NCI-H1092 (cell line): Measurements from ENCODE around the gene CDC37L1.

Source experiments
- DNase-seq: peaks from one replicate; lab custom pipeline; 2025; lab: John Stamatoyannopoulos, UW

CDC37L1 gene

DNA sequence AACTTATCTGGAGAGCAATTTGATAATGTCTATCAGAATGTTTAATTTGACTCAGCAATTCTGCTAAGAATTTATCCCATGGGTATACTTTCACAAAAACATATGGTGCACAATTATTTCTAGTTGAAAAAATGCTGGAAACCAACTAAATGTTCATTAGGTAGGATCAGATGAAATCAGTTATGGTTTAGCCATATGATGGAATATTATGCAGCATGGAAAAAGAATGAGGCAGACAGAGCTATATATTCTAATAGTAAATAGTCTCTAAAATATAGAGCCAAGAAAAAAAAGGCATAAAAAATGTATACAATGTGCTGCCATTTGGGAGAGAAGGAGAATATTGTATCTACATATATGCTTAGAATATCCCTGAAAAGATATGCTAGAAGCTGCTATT lies 9.5 kb upstream of the CDC37L1 start:
- DNase-seq: no peak

DNA sequence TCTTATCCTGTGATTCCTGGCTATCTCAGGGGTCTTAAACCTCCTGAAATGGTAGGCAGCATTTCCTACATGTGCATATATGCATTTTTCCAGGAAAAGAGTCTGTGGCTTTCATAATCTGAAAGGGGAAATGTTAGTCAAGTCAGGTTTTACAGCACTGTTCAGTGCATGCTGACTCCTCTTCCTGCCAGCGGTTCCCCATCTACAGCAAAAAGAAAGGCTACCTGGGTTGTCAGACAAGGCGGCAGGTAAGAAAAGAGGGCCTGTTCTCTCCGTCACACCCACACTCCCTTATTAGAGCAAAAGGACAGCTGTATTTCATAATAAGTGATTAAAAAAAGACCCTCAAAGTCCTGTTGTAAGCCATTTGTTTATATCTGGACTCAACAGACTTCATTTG lies 8.8 kb upstream of the CDC37L1 start:
- DNase-seq: no peak

DNA sequence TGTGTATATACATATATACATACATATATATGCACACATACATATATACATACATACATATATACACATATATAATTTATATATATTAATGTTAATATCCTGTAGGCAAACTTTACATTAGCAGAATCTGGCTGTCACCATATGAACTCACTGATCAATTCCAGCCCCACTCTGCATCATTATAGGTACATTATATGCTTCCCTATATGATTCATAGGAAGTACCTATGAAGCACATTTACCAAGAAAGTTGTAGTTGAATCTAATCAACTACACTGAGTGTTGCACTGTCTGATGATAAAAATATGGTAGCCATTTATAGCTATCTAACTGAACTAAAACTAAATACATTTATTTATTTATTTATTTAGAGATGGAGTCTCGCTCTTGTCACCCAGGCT lies 7.6 kb upstream of the CDC37L1 start:
- no peak for DNase-seq

DNA sequence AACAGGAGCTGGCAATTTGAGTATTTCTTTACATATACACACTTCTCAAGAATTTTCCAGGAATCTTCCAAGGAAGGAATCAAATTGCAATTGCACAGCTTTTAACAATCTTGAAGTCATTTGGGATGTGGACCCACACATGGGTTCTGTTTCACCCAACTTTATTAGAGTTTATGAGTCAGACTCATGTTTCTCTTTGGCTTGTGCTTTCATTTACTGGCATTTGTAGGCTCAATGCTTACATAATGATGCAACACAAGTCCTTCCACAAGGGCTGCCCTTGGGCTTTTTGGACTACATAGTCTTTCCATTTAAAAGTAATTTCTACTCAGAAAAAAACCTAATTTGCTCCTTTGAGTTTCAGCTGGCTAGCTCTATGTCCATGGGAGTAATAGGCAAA lies 4.6 kb upstream of the CDC37L1 start:
- DNase-seq: no peak

DNA sequence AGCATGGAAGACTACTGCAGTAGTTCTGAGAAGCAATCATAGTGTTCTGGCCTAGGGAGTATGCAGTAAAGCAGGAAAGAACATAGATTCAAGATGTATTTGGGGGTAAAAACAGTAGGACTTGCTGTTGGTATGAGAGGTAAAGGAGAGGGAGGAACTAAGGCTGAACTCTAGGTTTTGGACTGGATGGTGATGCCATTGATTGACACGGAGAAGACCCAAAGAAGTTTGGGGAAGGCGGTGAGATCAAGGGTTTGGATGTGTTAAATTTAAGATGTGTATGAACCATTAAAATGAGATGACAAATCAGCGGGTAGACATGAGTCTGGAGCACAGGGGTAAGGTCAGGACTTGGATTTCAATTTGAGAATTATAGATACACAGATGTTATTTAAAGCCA lies 2.0 kb upstream of the CDC37L1 start:
- DNase-seq: no peak

DNA sequence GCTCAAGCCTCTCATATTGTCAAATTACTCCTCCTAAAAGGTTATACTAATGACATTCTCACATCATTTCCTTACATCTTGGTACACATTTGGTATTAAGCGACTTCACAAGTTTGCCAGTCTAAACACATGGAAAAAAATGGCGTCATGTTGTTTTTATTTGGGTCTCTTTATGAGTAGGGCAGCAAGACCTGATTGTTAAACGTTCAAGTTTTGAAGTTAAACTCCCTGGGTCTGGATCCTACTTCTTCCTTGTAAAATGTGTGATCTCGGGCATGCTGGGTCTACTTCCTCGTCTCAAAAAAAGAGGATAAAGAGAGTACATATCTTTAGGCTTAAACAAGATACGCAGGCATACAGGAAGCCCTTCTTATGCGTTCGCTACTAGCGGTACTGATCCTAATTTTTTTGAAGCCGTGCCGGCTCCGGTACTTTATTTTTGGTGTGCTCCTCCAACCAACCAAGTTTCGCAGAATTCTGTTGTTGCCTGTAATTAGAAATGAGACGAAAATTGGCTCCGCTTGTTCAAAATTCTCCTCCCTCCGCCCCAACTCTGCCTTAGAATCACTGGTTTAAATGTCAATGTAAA lies 596 bp upstream of the CDC37L1 start:
- no peak for DNase-seq

DNA sequence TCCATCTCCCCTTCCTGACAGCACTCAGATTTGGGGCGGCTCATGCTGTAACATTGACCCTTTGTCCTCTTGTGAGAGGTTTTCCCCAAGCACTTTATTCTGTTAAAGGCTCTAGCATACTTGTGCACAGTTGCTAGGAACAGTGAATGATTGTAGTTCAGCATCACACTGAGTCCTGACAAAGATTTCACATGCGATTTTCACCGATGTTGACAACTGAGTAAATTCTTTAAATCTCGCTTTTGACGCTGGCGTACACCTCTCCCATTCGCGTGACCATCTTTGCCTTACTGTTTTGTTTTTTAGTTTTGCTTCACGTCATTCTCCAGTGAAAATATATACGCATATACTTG lies 780 bp downstream of the CDC37L1 start:
- no peak for DNase-seq

DNA sequence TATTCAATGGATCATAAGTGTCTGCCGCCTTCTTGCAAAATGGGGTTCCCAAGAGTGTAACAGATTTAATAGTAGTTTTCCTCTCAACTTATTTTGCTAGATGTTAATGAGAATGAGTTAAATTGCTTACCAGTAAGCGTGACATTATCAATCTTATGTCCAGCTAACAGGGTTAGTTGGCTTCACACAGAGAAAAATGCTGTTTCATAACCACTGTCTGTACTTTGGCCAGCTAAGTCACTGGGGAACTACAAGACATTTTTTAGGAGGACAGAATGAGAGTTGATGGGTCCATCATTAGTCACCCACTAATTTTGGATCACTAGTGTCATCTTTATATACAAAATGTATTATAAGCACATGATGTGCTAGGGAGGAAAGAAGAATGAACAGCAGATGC lies 1.4 kb downstream of the CDC37L1 start:
- no peak for DNase-seq

DNA sequence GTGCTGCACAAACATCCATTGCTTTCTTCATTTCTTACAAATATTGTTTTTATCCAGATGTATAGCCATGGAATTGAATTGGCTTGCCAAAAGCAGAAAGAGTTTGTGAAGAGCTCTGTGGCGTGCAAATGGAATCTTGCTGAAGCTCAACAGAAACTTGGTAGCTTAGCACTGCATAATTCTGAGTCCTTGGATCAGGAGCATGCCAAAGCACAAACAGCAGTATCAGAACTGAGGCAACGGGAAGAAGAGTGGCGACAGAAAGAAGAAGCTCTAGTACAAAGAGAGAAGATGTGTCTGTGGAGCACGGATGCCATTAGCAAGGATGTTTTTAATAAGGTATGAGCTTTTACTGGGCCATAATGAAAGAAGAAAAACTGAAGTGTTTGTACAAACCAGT lies 5.5 kb downstream of the CDC37L1 start:
- DNase-seq: no peak

DNA sequence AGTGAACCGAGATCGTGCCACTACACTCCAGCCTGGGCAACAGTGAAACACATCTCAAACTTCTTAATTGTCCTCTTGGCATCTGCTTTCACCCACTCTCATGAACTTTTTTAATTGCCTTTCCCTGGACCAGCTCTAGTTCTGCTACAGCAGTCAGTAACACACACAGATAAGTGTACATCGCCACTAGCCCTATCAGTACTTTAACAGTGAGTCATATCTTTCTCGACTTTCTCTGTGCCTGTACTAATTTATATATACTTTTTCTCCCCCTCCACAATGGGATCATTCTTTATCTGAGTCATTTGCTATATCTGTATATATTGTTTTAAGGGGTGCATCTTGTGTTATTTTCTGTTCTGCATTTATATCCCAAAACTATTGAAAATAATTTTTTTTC lies 6.7 kb downstream of the CDC37L1 start:
- DNase-seq: no peak

DNA sequence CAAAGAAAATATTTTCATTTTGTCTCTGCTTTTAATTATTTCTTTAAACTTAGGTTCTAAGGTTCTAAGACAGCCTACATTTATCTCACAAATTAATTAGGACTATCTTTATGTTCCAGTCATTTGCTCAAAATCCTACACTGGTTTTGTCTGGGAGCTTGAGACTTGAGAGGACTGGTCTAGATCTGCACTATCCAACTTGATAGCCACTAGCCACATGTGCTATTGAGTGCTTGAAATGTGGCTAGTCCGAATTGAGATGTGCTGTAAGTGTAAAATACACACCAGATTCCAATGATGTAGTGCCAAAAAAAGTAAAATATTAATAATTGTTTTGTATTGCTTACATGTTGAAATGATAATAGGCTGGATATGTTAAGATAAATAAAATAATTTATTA lies 7.2 kb downstream of the CDC37L1 start:
- no peak for DNase-seq

DNA sequence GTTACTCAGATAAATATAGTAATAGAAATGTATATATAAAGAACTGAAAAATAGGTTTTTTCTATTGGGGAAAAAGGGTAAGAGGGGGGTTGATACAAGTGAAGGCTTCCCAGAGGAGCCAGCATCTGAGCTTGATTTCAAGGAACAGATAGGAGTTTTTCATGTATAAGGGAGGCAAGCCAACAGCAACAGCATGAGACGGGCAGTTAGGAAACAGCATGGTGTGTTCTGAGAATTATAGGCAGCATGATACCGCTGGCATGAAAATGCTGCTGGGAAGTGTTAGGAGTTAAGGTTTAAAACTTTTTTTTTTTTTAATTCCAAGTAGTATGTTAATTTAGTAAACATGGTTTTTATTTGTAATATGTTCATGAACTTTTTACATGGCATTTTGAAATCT lies 9.7 kb downstream of the CDC37L1 start:
- no peak for DNase-seq

DNA sequence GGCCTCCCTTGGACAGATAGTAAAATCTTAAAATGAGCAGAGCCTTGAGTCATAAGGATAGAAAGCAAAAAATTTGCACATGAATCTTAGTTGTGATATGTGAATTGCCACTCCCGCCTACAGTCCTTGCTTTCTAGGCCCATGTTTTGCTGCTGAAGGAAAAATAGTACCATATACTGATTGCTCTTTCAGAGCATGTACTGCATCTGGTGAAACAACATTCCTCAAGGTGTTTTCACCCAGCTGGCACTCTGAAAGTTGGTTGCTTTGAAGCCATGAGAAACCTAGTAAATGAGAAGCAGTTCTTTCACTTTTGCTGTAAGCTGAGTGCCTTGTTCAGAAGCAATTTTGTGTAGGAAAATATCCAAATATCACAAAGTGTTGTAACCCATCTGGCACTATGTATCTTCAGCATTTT lies 10.3 kb downstream of the CDC37L1 start:
- DNase-seq: no peak

DNA sequence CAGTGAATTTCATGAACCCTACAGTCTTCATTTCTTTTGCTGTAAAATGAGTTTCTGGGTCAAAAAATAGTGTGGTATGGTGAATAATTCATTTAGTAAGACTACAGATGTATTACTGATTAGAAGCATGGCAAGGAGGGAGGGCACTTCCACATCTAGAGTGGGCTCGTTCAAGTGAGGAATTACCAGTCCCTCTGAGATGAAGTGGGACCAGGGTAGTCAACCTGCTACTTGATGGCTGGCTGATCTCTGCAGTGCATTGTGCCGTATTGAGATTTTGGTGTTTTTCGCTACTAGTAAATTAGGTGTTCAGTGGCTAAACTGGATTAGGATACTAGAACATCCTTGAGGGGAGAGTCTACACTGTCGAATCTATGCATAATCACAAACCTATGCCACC lies 10.8 kb downstream of the CDC37L1 start:
- no peak for DNase-seq

DNA sequence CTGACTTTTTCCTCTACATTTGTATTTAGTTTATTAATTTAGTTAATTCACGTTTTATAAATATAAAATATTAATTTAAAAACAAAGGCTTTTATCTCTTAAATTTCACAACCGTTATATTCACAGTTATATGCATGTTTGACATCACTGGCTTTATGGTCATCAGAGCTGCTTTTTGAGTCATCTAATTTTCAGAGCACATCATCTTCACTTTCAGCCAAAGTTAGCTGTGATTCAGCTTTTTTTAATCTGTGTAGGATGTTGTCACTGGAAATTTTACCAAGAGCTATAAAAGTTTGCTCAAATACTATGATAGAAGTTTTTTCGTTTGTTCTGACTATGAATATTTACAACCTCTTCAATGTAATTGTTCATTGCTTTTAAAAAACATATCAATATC lies 12.4 kb downstream of the CDC37L1 start:
- no peak for DNase-seq

DNA sequence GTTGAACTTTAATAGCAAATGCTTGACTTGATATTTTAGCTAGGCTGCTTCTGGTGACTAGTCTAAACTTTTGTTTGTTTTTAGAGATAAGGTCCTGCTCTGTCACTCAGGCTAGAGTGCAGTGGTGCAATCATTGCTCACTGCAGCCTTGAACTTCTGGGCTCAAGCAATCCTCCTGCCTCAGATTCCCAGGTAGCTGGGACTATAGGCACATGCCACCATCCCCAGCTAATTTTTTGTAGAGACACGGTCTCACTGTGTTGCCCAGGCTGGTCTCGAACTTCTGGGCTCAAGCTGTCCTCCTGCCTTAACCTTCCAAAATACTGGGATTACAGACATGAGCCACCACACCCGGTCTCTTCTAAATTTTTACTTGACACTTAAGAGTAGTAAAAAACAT lies 20.7 kb downstream of the CDC37L1 start:
- no peak for DNase-seq

DNA sequence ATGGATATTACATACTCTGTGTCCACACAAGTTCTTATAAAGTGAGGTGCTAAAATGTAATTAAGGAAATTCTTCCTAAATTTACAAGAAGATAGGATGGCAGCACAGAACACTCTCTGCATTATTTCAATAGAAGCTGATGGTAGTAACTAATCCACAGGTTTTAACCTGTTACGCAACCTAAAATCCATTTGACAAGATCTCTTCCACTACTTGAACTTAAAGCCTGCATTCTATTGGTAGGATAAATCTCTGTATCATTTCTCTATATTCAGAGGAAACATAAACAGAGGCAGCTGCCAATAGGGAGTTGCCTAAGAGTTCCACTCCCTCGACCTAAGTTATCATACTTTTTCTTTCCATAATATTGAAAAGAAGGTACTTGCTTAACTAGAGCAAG lies 21.6 kb downstream of the CDC37L1 start:
- DNase-seq: no peak

DNA sequence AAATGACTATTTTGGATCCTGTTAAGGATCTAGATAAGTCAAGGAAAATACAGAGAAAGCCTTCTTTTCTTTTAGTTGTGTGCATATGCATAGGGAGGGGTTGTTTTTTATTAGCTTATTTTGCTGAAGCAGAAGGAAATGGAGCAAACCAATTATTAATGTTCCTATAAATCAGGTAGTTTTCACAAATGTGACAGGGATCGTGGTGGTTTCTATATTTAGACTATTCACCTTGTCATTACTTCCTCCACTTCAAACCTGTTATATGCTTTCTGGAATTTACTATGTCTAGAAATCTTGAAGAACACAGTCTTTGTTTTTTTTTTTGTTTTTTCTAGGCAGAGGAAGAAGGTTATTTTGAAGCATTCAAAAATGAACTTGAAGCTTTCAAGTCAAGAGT lies 22.2 kb downstream of the CDC37L1 start:
- no peak for DNase-seq

DNA sequence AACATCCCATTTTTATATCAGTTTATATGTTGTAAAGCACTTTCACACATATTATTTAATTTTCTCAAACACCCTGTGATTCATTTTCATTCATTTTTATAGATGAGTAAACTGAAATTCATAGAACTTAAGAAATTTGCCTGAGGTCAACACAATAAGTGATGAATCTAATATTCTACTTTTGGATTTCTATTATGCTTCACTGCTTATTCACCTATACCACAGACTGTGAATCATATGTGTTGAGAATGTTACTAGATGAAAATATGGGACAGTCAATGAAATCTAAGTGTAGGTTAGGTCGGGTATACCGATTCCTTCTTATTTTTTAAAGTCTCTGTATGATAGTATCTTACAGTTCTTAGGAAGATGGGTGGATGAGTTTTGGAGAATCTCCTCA lies 24.8 kb downstream of the CDC37L1 start:
- DNase-seq: no peak

DNA sequence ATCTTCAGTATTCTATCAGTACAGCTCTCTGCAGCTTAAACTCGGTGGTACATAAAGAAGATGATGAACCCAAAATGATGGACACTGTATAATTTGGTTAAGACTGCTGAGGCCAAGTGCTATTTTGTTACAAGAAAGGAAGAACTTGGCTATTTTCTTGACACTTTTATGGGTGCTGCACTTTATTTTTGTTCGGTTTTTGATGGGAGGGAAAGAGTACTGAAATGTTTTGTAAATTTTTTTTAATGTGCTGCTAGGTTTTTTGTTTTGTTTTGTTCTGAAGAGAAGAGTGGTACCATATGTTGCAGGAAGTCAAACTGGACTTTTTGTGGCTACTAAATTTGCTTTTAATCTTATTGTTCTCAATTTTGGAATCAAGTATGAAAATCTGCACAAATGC lies 26.7 kb downstream of the CDC37L1 start:
- DNase-seq: no peak

DNA sequence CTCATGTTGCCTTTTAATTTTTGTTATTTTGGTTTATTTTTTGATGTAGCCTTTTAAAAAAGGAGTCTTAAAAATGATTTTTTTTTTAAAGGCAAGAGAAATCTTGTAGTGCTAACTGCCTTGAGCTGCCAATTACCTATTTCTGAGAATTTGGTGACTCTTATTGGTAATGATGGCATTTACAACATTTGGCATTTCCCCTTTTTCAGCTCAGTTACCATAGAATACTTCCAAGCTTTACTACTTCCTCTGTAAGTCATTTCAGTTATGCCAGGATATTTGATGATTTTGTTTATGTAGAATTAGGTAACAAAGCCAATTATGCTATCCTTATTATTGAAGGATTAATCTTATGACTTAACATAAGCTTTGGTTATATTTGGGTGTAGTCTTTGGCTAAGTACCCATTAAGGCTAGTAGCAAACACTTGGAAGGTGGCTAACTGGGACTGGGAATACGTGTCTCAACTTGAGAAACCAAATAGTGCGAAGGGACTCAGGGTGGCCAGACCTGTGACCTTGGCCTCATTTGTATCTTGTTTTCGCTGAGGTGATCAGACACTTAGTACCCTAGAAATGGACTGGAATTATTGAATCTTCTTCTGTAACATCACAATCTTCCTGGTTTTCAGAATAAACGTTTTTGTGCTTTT lies 27.7 kb downstream of the CDC37L1 start:
- DNase-seq: no peak

DNA sequence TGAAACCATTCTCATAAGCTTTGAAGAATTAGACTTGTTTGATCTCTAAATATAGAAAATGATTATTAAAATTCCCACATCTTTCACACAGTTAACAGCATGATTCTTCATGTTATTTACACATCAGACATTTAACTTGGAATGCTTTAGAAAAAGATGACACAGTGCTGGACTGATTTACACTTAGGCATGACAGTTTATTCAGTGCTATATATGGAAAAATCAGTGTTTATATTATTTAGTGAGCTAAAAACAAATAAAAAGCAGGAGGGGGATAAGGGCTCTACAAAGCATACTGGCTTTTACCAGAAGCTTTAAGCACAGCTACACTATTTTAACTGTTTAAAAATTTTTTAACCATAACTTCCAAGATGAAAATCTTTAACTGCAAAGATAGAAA lies 30.0 kb downstream of the CDC37L1 start:
- DNase-seq: no peak

DNA sequence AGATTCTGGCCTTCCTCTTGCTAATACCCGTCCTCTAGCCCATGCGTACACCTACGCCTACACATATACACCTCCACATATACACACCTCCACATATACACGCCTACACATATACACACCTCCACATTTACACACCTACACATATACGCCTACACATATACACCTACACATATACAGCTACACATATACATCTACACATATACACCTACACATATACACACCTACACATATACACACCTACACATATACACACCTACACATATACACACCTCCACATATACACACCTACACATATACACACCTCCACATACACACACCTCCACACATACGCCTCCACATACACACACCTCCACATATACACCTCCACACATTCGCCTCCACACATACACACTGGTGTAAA lies 34.5 kb downstream of the CDC37L1 start:
- DNase-seq: no peak

DNA sequence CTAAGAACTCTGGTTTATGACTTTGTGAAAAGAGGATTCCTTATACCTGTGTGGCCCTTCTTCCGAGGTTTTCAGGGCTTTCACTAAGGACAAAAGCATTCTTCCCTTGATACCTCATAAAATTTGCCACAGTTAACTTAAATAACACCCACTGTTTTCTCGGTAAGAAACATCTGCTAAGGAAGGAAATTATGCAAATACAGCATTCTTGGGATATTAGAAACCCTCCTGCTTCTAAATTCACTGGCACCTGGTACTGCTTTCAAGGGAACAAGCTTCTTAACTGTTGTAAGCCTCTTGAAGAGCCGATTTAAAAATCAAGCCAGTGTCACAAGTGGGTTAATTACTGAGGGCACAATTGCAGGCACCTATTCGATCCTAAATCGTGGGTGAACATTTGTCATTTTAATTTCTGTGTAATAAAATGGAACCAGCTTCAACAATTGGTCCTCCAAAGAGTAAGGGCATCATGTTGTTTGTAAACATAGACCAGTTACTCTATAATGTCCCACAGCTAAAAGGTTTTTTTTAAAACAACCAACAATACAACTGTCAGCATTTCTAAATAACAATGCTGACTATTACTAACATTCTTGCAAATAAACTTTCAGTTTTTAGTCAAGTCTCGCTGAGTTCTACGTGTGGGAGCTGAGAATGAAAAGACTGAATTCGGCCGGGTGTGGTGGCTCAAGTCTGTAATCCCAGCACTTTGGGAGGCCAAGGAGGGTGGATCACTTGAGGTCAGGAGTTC lies 35.1 kb downstream of the CDC37L1 start:
- DNase-seq: no peak
